NCI-H2029 (cell line): Measurements from ENCODE around the gene CFAP20DC.
"Not testable (repeated sequence)": the region's sequence is repeated elsewhere in the genome, so short reads cannot be mapped to it uniquely, and the experiment has no call there.

Experiments
- DNase-seq: peaks from one replicate; lab custom pipeline; 2025; lab: John Stamatoyannopoulos, UW

Gene CFAP20DC

DNA sequence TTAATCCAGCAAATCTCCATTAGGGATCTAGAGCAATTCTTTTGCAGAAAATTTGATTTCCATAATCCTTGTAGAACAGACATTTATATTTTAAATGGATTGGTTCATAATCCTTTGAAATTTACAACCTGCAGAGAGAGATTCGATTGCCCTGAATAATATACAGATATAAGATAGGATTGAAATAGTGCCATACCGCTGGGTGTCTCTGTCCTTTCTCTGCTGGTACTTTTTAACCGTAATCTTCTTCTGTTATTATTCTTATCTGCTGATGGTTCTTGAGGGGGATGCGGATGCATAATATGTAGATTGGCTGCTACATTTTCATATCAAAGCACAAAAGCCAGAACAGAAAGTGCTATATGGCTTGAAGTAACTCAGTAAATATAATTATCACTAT is 182.2 kb downstream of the CFAP20DC start:
- no peak for DNase-seq

GRCh38 chr3:58866079-58866478 is 183.7 kb downstream of the CFAP20DC start:
- DNase-seq, result no peak

GRCh38 chr3:58864480-58864879 is 185.3 kb downstream of the CFAP20DC start:
- no peak for DNase-seq

- no peak for DNase-seq
These were observed 186.6 kb downstream of the CFAP20DC start for GRCh38 chr3:58863206-58863605.

- no peak for DNase-seq
These were observed 188.3 kb downstream of the CFAP20DC start for GRCh38 chr3:58861551-58861950.

DNA sequence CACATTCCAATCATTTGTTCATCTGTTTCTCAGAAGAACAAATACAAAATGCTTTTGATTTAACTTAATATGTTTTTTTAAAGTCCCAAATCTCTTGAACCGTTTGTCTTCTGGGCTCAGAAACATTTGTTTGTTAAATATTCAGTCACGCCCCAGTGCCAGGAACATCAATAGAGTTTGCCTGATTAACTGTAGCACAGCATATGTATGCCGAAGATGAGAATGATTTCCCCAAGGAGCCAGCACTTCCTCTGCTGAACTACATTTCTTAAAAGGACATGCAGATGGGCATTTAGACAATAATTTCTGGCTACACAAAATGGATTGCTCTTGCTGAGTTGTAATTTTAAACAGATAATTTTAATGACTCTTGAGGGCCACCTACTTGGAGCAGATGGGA is 191.7 kb downstream of the CFAP20DC start:
- no peak for DNase-seq

GRCh38 chr3:58857402-58857801 is 192.4 kb downstream of the CFAP20DC start:
- DNase-seq, result no peak

GRCh38 chr3:58848826-58849225 is 201.0 kb downstream of the CFAP20DC start:
- DNase-seq, result no peak

DNA sequence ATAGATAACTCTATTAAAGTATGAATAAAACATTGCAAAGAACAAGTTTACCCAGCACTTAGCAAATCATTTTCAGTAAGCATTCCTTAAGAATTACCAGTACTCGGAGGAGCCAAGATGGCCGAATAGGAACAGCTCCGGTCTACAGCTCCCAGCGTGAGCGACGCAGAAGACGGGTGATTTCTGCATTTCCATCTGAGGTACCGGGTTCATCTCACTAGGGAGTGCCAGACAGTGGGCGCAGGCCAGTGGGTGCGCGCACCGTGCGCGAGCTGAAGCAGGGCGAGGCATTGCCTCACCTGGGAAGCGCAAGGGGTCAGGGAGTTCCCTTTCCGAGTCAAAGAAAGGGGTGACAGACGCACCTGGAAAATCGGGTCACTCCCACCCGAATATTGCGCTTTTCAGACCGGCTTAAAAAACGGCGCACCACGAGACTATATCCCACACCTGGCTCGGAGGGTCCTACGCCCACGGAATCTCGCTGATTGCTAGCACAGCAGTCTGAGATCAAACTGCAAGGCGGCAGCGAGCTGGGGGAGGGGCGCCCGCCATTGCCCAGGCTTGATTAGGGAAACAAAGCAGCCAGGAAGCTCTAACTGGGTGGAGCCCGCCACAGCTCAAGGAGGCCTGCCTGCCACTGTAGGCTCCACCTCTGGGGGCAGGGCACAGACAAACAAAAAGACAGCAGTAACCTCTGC is 207.6 kb downstream of the CFAP20DC start:
- not testable (repeated sequence) for DNase-seq

- DNase-seq, result no peak
These were observed 208.9 kb downstream of the CFAP20DC start for GRCh38 chr3:58840949-58841348.

GRCh38 chr3:58839964-58840363 is 209.9 kb downstream of the CFAP20DC start:
- DNase-seq, result no peak

GRCh38 chr3:58839187-58839586 is 210.6 kb downstream of the CFAP20DC start:
- no peak for DNase-seq

- no peak for DNase-seq
These were observed 212.0 kb downstream of the CFAP20DC start for GRCh38 chr3:58837856-58838255.

GRCh38 chr3:58837141-58837843 is 212.5 kb downstream of the CFAP20DC start:
- DNase-seq, result no peak

- DNase-seq, result no peak
These were observed 214.7 kb downstream of the CFAP20DC start for GRCh38 chr3:58835086-58835485.

GRCh38 chr3:58833491-58833890 is 216.3 kb downstream of the CFAP20DC start:
- DNase-seq, result no peak

DNA sequence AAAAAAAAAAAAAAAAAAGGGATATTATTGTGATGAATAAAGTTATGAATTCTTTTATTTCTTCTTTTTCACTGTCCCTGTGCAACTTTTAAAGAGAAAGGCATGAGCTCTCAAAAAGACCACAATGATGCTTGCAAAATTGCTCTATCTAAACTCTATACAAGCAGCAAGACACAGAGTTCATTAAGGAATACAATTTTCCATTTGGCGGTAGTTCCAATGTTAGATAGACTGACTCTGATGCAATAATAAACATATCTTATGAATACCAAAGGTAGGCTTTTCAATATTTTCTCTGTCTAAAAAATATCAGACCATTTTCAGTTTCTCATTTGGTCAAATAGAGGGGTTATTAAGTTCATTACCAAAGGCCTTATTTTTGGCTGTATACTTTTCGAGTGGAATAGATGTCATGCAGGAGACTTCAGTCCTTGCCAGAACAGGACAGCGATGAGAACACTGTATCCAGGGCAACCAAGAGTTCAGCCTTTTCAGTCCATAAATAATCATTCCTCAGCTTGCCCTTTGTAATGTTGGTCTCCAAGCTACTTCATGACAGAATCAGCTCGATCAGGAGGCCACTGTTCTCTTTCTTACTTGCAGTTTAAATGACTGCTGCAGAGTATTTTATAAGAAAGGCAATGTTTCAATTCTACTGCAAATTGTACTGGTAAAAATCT is 220.4 kb downstream of the CFAP20DC start:
- no peak for DNase-seq

- no peak for DNase-seq
These were observed 225.0 kb downstream of the CFAP20DC start for GRCh38 chr3:58824777-58825176.

GRCh38 chr3:58824285-58824684 is 225.5 kb downstream of the CFAP20DC start:
- no peak for DNase-seq

GRCh38 chr3:58806551-58807244 is 243.1 kb downstream of the CFAP20DC start:
- not testable (repeated sequence) for DNase-seq

GRCh38 chr3:58804914-58805313 is 244.9 kb downstream of the CFAP20DC start:
- DNase-seq, result no peak

DNA sequence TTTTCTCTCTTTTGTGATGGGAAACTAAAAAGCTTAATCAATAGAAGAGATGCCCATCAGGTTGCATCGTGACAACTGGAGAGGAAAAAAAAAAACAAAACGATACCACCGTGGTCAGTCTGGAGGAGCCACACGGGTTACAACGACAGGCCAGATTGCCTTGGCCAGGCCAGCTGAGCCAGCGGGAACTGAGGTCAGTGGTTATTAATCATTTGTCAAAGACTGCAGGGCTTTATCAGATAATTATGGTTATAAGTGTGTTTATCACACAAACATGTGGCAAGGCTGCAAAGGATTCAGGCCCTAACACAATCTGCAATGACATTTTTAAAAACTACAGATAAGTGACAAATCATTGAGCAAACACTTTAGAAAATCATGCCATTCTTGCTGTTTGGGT is 248.3 kb downstream of the CFAP20DC start:
- no peak for DNase-seq

GRCh38 chr3:58800940-58801339 is 248.9 kb downstream of the CFAP20DC start:
- no peak for DNase-seq
